IMR-90 (cell line): ENCODE data around the gene ALDOC. TPM values are rescaled to one million over a fixed set of nuclear protein-coding genes. Genes with fewer than 3 reads are reported as not detected.

Source experiments
- ATAC-seq: fragments of 200-7000 bp; cut with Tn5 transposase; 2 replicates; pipeline ENCODE4 v1.9.1; 2020; ENCODE audit warnings: low read depth, mild to moderate bottlenecking, moderate library complexity
- BruUV-seq: library from RNA; stranded (reverse); fragments of 400-500 nt; replicated peaks from 2 replicates; lab custom pipeline; 2021; lab: Mats Ljungman, UMichigan
- CTCF ChIA-PET: fragments of 300-600 bp; formaldehyde crosslinking; extraction: SDS; loops from one replicate; lab custom pipeline; 2021; ENCODE audit warnings: antibody characterized with exemption; lab: Yijun Ruan, JAX
- POLR2A ChIA-PET: fragments of 300-600 bp; sonication (Branson Sonifier 250); formaldehyde crosslinking; loops from one replicate; lab custom pipeline; 2022; ENCODE audit warnings: antibody characterized with exemption; ENCODE audit not compliant: unreplicated experiment; lab: Charles Lee
- DNase-seq: peaks from one replicate; pipeline ENCODE4 v3.0.0; 2013
- H2AFZ ChIP-seq: replicated peaks from 2 replicates; pipeline ENCODE3; 2013; ENCODE audit warnings: low read length, mild to moderate bottlenecking; ENCODE audit not compliant: poor library complexity
- H2AK5ac ChIP-seq: 2 replicates; pipeline ENCODE4 v1.6.1; 2013; ENCODE audit warnings: low read depth, low read length, inconsistent platforms
- H2AK9ac ChIP-seq: replicated peaks from 2 replicates; pipeline ENCODE3; 2013; ENCODE audit warnings: mild to moderate bottlenecking, low read depth, low read length, moderate library complexity; ENCODE audit not compliant: poor library complexity
- H2BK120ac ChIP-seq: 2 replicates; pipeline ENCODE4 v1.6.1; 2013; ENCODE audit warnings: low read depth, low read length, inconsistent platforms
- H2BK15ac ChIP-seq: 3 replicates; pipeline ENCODE4 v1.6.1; 2013; ENCODE audit warnings: low read depth, low read length, inconsistent platforms
- H2BK20ac ChIP-seq: 2 replicates; pipeline ENCODE4 v1.6.1; 2013; ENCODE audit warnings: low read depth, mild to moderate bottlenecking, inconsistent platforms, low read length, moderate library complexity
- H2BK5ac ChIP-seq: 2 replicates; pipeline ENCODE4 v1.6.1; 2013; ENCODE audit warnings: mild to moderate bottlenecking, low read depth, low read length, inconsistent platforms; ENCODE audit not compliant: poor library complexity, severe bottlenecking
- H3K14ac ChIP-seq: replicated peaks from 2 replicates; pipeline ENCODE4 v1.6.1; 2013; ENCODE audit warnings: low read depth, low read length, inconsistent platforms
- H3K18ac ChIP-seq: 2 replicates; pipeline ENCODE4 v1.6.1; 2013; ENCODE audit warnings: low read depth, low read length, control low read depth
- H3K23ac ChIP-seq: 2 replicates; pipeline ENCODE4 v1.6.1; 2013; ENCODE audit warnings: low read depth, low read length, inconsistent platforms
- H3K27ac ChIP-seq: 2 replicates; pipeline ENCODE4 v1.5.1; 2013; ENCODE audit warnings: mild to moderate bottlenecking, control low read depth, low read length; ENCODE audit not compliant: insufficient read depth
- H3K27me3 ChIP-seq: 2 replicates; pipeline ENCODE4 v1.6.1; 2013; ENCODE audit warnings: low read length; ENCODE audit not compliant: control insufficient read depth, insufficient read depth
- H3K36me3 ChIP-seq: 2 replicates; pipeline ENCODE4 v1.6.1; 2013; ENCODE audit warnings: low read length, mixed read lengths; ENCODE audit not compliant: control insufficient read depth, insufficient read depth
- H3K4ac ChIP-seq: 2 replicates; pipeline ENCODE4 v1.6.1; 2013; ENCODE audit warnings: low read depth, low read length, inconsistent platforms
- H3K4me1 ChIP-seq: 2 replicates; pipeline ENCODE4 v1.6.1; 2013; ENCODE audit warnings: low read length, mixed read lengths; ENCODE audit not compliant: control insufficient read depth, insufficient read depth
- H3K4me2 ChIP-seq: 2 replicates; pipeline ENCODE4 v1.6.1; 2013; ENCODE audit warnings: low read depth, mild to moderate bottlenecking, control low read depth, low read length, moderate library complexity
- H3K4me3 ChIP-seq: 2 replicates; pipeline ENCODE4 v1.5.1; 2013; ENCODE audit warnings: low read depth, mild to moderate bottlenecking, control low read depth, low read length, moderate library complexity; ENCODE audit not compliant: insufficient read depth
- H3K56ac ChIP-seq: 2 replicates; pipeline ENCODE4 v1.6.1; 2013; ENCODE audit warnings: low read length, inconsistent platforms; ENCODE audit not compliant: insufficient read depth; ENCODE audit errors: extremely low read depth
- H3K79me1 ChIP-seq, 2 experiments: 2 replicates each; pipeline ENCODE4 v1.6.1; 2013; ENCODE audit warnings: low read length in 2 of 2, inconsistent platforms in 1 of 2, low read depth in 1 of 2
- H3K9ac ChIP-seq: 2 replicates; pipeline ENCODE4 v1.6.1; 2013; ENCODE audit warnings: low read depth, low read length, control low read depth
- H3K9me1 ChIP-seq: 2 replicates; pipeline ENCODE4 v1.6.1; 2013; ENCODE audit warnings: low read length, inconsistent platforms; ENCODE audit not compliant: insufficient read depth
- H3K9me3 ChIP-seq: 2 replicates; pipeline ENCODE4 v1.6.1; 2013; ENCODE audit warnings: low read length; ENCODE audit not compliant: control insufficient read depth, insufficient read depth
- H4K20me1 ChIP-seq: 2 replicates; pipeline ENCODE4 v1.6.1; 2013; ENCODE audit warnings: low read length, inconsistent platforms; ENCODE audit not compliant: insufficient read depth
- H4K5ac ChIP-seq: 2 replicates; pipeline ENCODE4 v1.6.1; 2013; ENCODE audit warnings: mild to moderate bottlenecking, low read depth, low read length, control low read depth
- H4K8ac ChIP-seq, 2 experiments: 2 replicates each; pipeline ENCODE4 v1.6.1; 2013; ENCODE audit warnings: low read depth in 2 of 2, low read length in 2 of 2, control low read depth in 1 of 2, inconsistent platforms in 1 of 2
- H4K91ac ChIP-seq: 2 replicates; pipeline ENCODE4 v1.6.1; 2013; ENCODE audit warnings: low read depth, low read length, inconsistent platforms; ENCODE audit not compliant: insufficient read depth
- BHLHE40 ChIP-seq: fragments of 150-350 bp; IDR thresholded peaks from 2 replicates; pipeline ENCODE4 v1.6.1; 2016; ENCODE audit warnings: mild to moderate bottlenecking, low read depth, low read length
- CEBPB ChIP-seq: IDR thresholded peaks from 2 replicates; pipeline ENCODE4 v1.6.1; 2012; ENCODE audit warnings: low read depth, low read length, improper control_type of control experiment
- CHD1 ChIP-seq: IDR thresholded peaks from 2 replicates; pipeline ENCODE4 v1.6.1; 2012; ENCODE audit warnings: low read depth, low read length, improper control_type of control experiment
- CTCF ChIP-seq: conservative IDR thresholded peaks from 2 replicates; pipeline ENCODE4 v1.5.1; 2012; ENCODE audit warnings: mild to moderate bottlenecking, low read depth, low read length, improper control_type of control experiment
- ELK1 ChIP-seq: fragments of 150-350 bp; IDR thresholded peaks from 2 replicates; pipeline ENCODE4 v1.6.1; 2016; ENCODE audit warnings: low read depth, mild to moderate bottlenecking, low read length, moderate library complexity, borderline replicate concordance
- FOS ChIP-seq: fragments of 150-350 bp; IDR thresholded peaks from 2 replicates; pipeline ENCODE4 v1.6.1; 2016; ENCODE audit warnings: low read depth, low read length
- MAFK ChIP-seq: IDR thresholded peaks from 2 replicates; pipeline ENCODE4 v1.6.1; 2012; ENCODE audit warnings: low read depth, low read length, improper control_type of control experiment
- MAZ ChIP-seq: IDR thresholded peaks from 2 replicates; pipeline ENCODE4 v1.6.1; 2012; ENCODE audit warnings: low read depth, mild to moderate bottlenecking, low read length, improper control_type of control experiment, moderate library complexity, borderline replicate concordance
- MXI1 ChIP-seq: IDR thresholded peaks from 2 replicates; pipeline ENCODE4 v1.6.1; 2012; ENCODE audit warnings: low read depth, mild to moderate bottlenecking, low read length, moderate library complexity, borderline replicate concordance
- NFE2L2 ChIP-seq: fragments of 150-350 bp; IDR thresholded peaks from 2 replicates; pipeline ENCODE4 v1.6.1; 2016; ENCODE audit warnings: low read depth, mild to moderate bottlenecking, low read length
- POLR2A ChIP-seq: IDR thresholded peaks from 2 replicates; pipeline ENCODE4 v1.6.1; 2012; ENCODE audit warnings: mild to moderate bottlenecking, low read depth, low read length
- RAD21 ChIP-seq: IDR thresholded peaks from 2 replicates; pipeline ENCODE4 v1.6.1; 2012; ENCODE audit warnings: low read length, improper control_type of control experiment
- RCOR1 ChIP-seq: IDR thresholded peaks from 2 replicates; pipeline ENCODE4 v1.6.1; 2012; ENCODE audit warnings: mild to moderate bottlenecking, low read length, improper control_type of control experiment; ENCODE audit not compliant: insufficient replicate concordance
- RFX5 ChIP-seq: IDR thresholded peaks from 2 replicates; pipeline ENCODE4 v1.8.0; 2012; ENCODE audit warnings: low read depth, mild to moderate bottlenecking, low read length, moderate library complexity
- SMC3 ChIP-seq: fragments of 150-350 bp; IDR thresholded peaks from 2 replicates; pipeline ENCODE4 v1.6.1; 2016; ENCODE audit warnings: low read depth, mild to moderate bottlenecking, antibody characterized with exemption, low read length, moderate library complexity
- USF2 ChIP-seq: fragments of 150-350 bp; IDR thresholded peaks from 2 replicates; pipeline ENCODE4 v1.6.1; 2017; ENCODE audit warnings: mild to moderate bottlenecking, antibody characterized with exemption, low read length, low read depth
- WGBS, 2 experiments: methylation state at CpG; one replicate each; pipeline versions ENCODE4 v1.1.5 to v1.1.7; 2013; ENCODE audit warnings: missing lambda C conversion rate in 2 of 2; ENCODE audit not compliant: insufficient read length in 1 of 2; ENCODE audit errors: extremely low coverage in 2 of 2; 5-methylcytosine and 5-hydroxymethylcytosine counted together
- dilution Hi-C: fragments of 300-500 bp; cut with HindIII; formaldehyde crosslinking; loops from one replicate; pipeline ENCODE4 v1.14.3; 2018; ENCODE audit warnings: low sequenced_read_pairs; ENCODE audit not compliant: unreplicated experiment
- in situ Hi-C: fragments of 300-500 bp; cut with MboI; formaldehyde crosslinking; loops from 3 replicates; pipeline ENCODE4 v1.14.3; 2019; ENCODE audit warnings: low sequenced_read_pairs, inconsistent platforms, mixed read lengths
- intact Hi-C: fragments of 100-400 bp; cut with micrococcal nuclease; formaldehyde crosslinking; loops from 2 replicates; pipeline ENCODE4 v1.10.0; 2022
- polyA plus RNA-seq, 3 experiments: library from polyadenylated mRNA; depleted of rRNA; stranded (reverse); fragments of >200 nt; gene quantifications; 2 replicates each; pipeline ENCODE4 v1.2.3, GENCODE V29; 2012; ENCODE audit warnings: low replicate concordance in 1 of 3
- total RNA-seq: library from RNA; depleted of rRNA; stranded (reverse); fragments of >200 nt; gene quantifications from 2 replicates; pipeline ENCODE4 v1.2.3, GENCODE V29; 2012

Gene ALDOC
- total and polyA plus RNA-seq, 2 of the 4 experiments (the other 2 are of a cell fraction) = 47.0 to 69.7 TPM

- CTCF ChIA-PET = no interaction called here
- no peak overlapping the region for H3K56ac ChIP-seq
- no peak overlapping the region for H4K8ac ChIP-seq
- POLR2A ChIA-PET = no interaction called here
- H3K4me2 ChIP-seq = no peak overlapping the region
- H3K4me3 ChIP-seq = no peak overlapping the region
- H3K9me3 ChIP-seq = no peaks in the 10 kb centered on the region
- WGBS, 2 experiments = 90% methylated on average over 3 of the region's 3 CpGs; no CpG with 5 or more reads in 1 of the 2 experiments
- peaks cover 7% of the 10 kb centered on the region for H3K36me3 ChIP-seq
- H3K18ac ChIP-seq = no peak overlapping the region
- H2BK120ac ChIP-seq = no peak overlapping the region
- dilution Hi-C loops (no loop called here), in situ Hi-C loops (no loop called here), intact Hi-C loops (no loop called here)
- H2BK15ac ChIP-seq = no peak overlapping the region
- H3K79me1 ChIP-seq = peaks cover 21 to 50% of the 10 kb centered on the region in 2 experiments
- DNase-seq = no peak
- no peak overlapping the region for H3K14ac ChIP-seq
- H3K4me1 ChIP-seq = peaks cover 7% of the 10 kb centered on the region
- H3K27me3 ChIP-seq = no peaks in the 10 kb centered on the region
- no TSS peak for BruUV-seq
- H2AK5ac ChIP-seq = no peak overlapping the region
- H3K9me1 ChIP-seq = peaks cover 13% of the 10 kb centered on the region
- no peak for ATAC-seq
- no peak for TF ChIP-seq USF2
- no peak for TF ChIP-seq BHLHE40
- TF ChIP-seq POLR2A = no peak
- no peak for TF ChIP-seq SMC3
- no peak for TF ChIP-seq MAZ
- no peak for TF ChIP-seq NFE2L2
- TF ChIP-seq RCOR1 = no peak
- no peak for TF ChIP-seq RAD21
- TF ChIP-seq CHD1 = no peak
- no peak for TF ChIP-seq CTCF
- TF ChIP-seq ELK1 = no peak
- TF ChIP-seq MAFK = no peak
- no peak for TF ChIP-seq RFX5
- no peak for TF ChIP-seq MXI1
- TF ChIP-seq FOS = no peak
- TF ChIP-seq CEBPB = no peak
- H4K20me1 ChIP-seq = peaks cover 9% of the 10 kb centered on the region; the same call in 1 of the 2 replicates
- H3K27ac ChIP-seq = no peak overlapping the region
- H2AFZ ChIP-seq = no peak overlapping the region
- H3K9ac ChIP-seq = no peak overlapping the region
- no peak overlapping the region for H2AK9ac ChIP-seq
- no peak overlapping the region for H2BK20ac ChIP-seq
- H4K5ac ChIP-seq = no peak overlapping the region
- H2BK5ac ChIP-seq = no peak overlapping the region
- no peak overlapping the region for H3K4ac ChIP-seq
- no peak overlapping the region for H4K91ac ChIP-seq
- no peak overlapping the region for H3K23ac ChIP-seq
These were observed 9.1 kb downstream of the ALDOC start for GRCh38 chr17:28567604-28568003.
